Ovary (tissue), 3 donors: ENCODE measurements around the gene SLC9A2.

Experiments used
- EP300 ChIP-seq: sonication (generic); formaldehyde crosslinking; IDR thresholded peaks from one replicate; pipeline ENCODE4 v1.6.1; 2017; ENCODE audit warnings: antibody characterized with exemption
- POLR2A ChIP-seq: fragments of 450-650 bp; IDR thresholded peaks from one replicate; pipeline ENCODE4 v1.6.1; 2017; ENCODE audit warnings: antibody characterized with exemption, mild to moderate bottlenecking, moderate library complexity
- TF ChIP-seq, protein P1 (sequence below), 3 donors: fragments of 450-650 bp in 2 of 3; fragments of 200-600 bp in 1 of 3; IDR thresholded peaks; one replicate each; pipeline versions ENCODE4 v1.5.1 to v1.8.0; 2016 to 2022; ENCODE audit warnings: antibody characterized with exemption in 3 of 3, mild to moderate bottlenecking in 1 of 3
- donor health status: DM: no; HTN: no; CAD: no.

DNA sequence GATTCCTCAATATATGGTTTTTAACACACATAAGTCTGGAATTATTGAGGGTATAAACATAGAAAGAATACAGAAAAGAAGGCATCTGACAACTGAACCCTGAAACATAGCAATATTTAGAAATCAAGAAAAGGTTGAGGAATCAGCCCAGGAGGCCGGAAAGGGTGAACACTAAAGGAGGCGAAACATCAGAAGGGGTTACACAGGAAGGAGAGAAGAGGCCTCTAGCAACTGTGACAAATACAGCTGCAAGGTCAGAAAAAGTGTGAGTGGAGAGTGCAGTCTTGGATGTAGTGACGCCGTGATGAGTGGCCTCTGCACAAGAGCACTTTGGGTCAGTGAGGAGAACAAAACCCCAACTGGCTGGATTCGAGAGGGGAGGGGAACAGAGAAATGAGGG is 70.7 kb downstream of the SLC9A2 start:
- TF ChIP-seq, protein P1, sequence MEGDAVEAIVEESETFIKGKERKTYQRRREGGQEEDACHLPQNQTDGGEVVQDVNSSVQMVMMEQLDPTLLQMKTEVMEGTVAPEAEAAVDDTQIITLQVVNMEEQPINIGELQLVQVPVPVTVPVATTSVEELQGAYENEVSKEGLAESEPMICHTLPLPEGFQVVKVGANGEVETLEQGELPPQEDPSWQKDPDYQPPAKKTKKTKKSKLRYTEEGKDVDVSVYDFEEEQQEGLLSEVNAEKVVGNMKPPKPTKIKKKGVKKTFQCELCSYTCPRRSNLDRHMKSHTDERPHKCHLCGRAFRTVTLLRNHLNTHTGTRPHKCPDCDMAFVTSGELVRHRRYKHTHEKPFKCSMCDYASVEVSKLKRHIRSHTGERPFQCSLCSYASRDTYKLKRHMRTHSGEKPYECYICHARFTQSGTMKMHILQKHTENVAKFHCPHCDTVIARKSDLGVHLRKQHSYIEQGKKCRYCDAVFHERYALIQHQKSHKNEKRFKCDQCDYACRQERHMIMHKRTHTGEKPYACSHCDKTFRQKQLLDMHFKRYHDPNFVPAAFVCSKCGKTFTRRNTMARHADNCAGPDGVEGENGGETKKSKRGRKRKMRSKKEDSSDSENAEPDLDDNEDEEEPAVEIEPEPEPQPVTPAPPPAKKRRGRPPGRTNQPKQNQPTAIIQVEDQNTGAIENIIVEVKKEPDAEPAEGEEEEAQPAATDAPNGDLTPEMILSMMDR (IDR thresholded peaks at IDR 0.05), result no peak
- no peak for TF ChIP-seq POLR2A
- no peak for TF ChIP-seq EP300
